ENCODE data around the gene MEP1B.

The MEP1B gene

GRCh38 chr18:32267463-32267862, 77.6 kb downstream of the MEP1B start:
- DNase-seq (ENCODE audit: low read depth) = no peak
